Measurements from ENCODE around the gene INTS2.
"Not testable (repeated sequence)": the region's sequence is repeated elsewhere in the genome, so short reads cannot be mapped to it uniquely, and the experiment has no call there.

GRCh38 chr17:61860397-61860796 lies 67.4 kb downstream of the INTS2 start:
- not testable (repeated sequence) for TF ChIP-seq CTCF (optimal IDR thresholded peaks at IDR 0.05 in 1 of 3, IDR thresholded peaks at IDR 0.05 in 1 of 3, conservative IDR thresholded peaks at IDR 0.05 in 1 of 3; ENCODE audit: extremely low read depth in 1 of 3, insufficient read depth in 2 of 3, low read length in 3 of 3); EZH2 (IDR thresholded peaks at IDR 0.05; ENCODE audit: low read length)
